OCI-LY1 (cell line): ENCODE measurements around the gene PARL.

Experiments used
- EZH2 ChIP-seq: fragments of 200-600 bp; sonication (generic), shearing (Covaris generic); IDR thresholded peaks from 2 replicates; pipeline ENCODE4 v1.8.0; 2017; ENCODE audit warnings: borderline replicate concordance, mixed run types, mild to moderate bottlenecking, antibody characterized with exemption, low read length, moderate library complexity, mixed read lengths
- TF ChIP-seq, protein P1 (sequence below): fragments of 200-600 bp; sonication (generic), shearing (Covaris generic); IDR thresholded peaks from 2 replicates; pipeline ENCODE4 v1.5.1; 2017; ENCODE audit warnings: mild to moderate bottlenecking, antibody characterized with exemption, low read length, moderate library complexity, mixed read lengths

DNA sequence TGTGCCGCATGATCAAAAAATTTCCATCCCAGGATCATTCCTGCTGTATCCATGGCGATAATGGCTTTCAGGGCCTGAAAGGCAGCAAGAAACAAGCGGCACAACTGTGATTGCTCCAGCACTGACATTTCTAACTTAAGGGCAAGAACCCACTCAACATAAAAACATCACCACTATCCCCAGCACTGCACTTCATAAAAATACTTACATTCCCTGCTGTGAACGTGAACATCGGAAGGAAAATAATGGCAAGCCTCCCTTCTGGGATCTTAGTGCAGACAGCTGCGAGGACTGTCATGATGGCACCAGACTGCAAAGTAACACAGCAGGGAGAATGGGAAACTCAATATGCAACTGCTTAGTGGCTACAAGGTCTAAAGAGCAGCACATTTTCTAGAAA, 51.2 kb downstream of the PARL start:
- TF ChIP-seq, protein P1, sequence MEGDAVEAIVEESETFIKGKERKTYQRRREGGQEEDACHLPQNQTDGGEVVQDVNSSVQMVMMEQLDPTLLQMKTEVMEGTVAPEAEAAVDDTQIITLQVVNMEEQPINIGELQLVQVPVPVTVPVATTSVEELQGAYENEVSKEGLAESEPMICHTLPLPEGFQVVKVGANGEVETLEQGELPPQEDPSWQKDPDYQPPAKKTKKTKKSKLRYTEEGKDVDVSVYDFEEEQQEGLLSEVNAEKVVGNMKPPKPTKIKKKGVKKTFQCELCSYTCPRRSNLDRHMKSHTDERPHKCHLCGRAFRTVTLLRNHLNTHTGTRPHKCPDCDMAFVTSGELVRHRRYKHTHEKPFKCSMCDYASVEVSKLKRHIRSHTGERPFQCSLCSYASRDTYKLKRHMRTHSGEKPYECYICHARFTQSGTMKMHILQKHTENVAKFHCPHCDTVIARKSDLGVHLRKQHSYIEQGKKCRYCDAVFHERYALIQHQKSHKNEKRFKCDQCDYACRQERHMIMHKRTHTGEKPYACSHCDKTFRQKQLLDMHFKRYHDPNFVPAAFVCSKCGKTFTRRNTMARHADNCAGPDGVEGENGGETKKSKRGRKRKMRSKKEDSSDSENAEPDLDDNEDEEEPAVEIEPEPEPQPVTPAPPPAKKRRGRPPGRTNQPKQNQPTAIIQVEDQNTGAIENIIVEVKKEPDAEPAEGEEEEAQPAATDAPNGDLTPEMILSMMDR, result no peak
- TF ChIP-seq EZH2, result no peak
